RWPE1 (cell line): Measurements from ENCODE around the gene MOCS3.
"Not testable (repeated sequence)": the region's sequence is repeated elsewhere in the genome, so short reads cannot be mapped to it uniquely, and the experiment has no call there.

Experiments used
- CTCF ChIA-PET: fragments of 350-600 bp; sonication (Branson Sonifier 250); formaldehyde crosslinking; extraction: SDS; loops from one replicate; lab custom pipeline; 2021; lab: Yijun Ruan, JAX
- POLR2A ChIA-PET: fragments of 400-600 bp; formaldehyde crosslinking; extraction: SDS; loops from one replicate; lab custom pipeline; 2020; ENCODE audit warnings: antibody characterized with exemption; ENCODE audit not compliant: low non-redundant PET; lab: Yijun Ruan, JAX
- DNase-seq: peaks from one replicate; pipeline ENCODE4 v3.0.0; 2012; ENCODE audit warnings: low spot score
- H3K27ac ChIP-seq: fragments of 450-650 bp; 2 replicates; pipeline ENCODE4 v1.5.1; 2017
- TF ChIP-seq, protein P1 (sequence below): fragments of 450-650 bp; conservative IDR thresholded peaks from 2 replicates; pipeline ENCODE4 v1.5.1; 2017; ENCODE audit warnings: low read depth, mild to moderate bottlenecking

MOCS3 gene

DNA sequence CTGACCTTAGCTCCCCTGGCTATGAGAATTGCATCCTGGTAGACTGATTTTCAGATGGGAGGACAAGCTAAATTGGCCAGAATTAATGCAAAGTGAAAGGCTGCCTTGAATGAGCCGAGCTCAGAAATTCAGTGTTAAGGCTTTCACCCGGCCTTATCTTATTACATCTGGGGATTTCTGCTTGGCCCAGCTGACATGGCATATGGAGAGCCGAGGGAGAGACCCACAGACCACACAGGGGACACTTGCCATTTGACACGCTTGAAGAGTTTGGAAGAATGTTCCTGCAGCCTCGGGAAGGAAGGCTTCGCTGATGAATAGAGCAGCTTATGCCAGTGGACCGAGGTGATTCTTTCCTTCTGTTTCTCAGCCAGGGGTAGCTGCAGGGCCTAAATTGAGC lies 9.0 kb downstream of the MOCS3 start:
- ChIA-PET CTCF (interaction anchor here (0.6 to 1.6 kb wide), 3 partner anchors 14 to 185 kb away, joined by 4 to 6 read pairs (median 4); no protein-coding TSS in a partner anchor), POLR2A (interaction anchor here (0.9 kb wide), 1 partner anchor 17 kb away, joined by 3 read pairs; no protein-coding TSS in a partner anchor)
- DNase-seq = no peak
- TF ChIP-seq, protein P1, sequence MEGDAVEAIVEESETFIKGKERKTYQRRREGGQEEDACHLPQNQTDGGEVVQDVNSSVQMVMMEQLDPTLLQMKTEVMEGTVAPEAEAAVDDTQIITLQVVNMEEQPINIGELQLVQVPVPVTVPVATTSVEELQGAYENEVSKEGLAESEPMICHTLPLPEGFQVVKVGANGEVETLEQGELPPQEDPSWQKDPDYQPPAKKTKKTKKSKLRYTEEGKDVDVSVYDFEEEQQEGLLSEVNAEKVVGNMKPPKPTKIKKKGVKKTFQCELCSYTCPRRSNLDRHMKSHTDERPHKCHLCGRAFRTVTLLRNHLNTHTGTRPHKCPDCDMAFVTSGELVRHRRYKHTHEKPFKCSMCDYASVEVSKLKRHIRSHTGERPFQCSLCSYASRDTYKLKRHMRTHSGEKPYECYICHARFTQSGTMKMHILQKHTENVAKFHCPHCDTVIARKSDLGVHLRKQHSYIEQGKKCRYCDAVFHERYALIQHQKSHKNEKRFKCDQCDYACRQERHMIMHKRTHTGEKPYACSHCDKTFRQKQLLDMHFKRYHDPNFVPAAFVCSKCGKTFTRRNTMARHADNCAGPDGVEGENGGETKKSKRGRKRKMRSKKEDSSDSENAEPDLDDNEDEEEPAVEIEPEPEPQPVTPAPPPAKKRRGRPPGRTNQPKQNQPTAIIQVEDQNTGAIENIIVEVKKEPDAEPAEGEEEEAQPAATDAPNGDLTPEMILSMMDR = no peak
- H3K27ac ChIP-seq = no peak overlapping the region

DNA sequence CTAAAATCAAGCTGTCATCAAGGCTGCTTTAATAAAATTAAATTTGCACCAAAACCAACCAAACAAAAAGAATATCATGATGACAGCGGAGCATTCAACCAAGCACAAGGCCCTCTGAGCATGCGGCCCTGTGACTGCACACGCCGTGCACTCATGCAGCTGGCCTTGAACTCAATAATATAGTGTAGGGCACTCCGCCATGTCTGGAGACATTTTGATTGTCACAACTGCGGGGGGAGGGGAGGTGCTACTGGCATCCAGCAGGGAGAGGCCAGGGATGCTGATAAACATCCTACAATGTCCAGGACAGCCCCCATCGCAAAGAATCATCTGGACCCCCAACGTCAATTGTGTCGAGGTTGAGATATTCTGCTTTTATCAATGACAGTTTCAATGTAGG lies 9.7 kb downstream of the MOCS3 start:
- no peak for DNase-seq
- no peak overlapping the region for H3K27ac ChIP-seq
- CTCF ChIA-PET = interaction anchor here (0.6 to 1.6 kb wide), 3 partner anchors 13 to 184 kb away, joined by 4 to 6 read pairs (median 4); no protein-coding TSS in a partner anchor
- TF ChIP-seq, protein P1 = no peak
- POLR2A ChIA-PET = no interaction called here

DNA sequence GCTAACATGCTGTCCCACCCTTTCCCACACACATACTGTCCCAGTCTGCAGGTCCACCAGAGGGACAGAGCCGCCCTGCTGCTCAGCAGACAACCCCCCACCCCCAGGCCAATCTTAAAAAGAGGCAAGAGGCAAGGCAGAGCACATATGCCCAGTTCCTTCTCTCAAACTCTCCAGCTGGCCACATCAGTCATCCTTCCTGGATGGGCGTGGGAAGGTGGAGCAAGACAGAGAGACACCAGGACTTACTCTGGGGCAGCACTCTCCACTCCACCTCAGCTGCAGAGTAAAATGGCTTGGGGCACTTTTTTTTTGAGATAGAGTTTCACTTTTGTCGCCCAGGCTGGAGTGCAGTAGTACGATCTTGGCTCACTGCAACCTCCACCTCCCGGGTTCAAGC lies 10.8 kb downstream of the MOCS3 start:
- POLR2A ChIA-PET = no interaction called here

DNA sequence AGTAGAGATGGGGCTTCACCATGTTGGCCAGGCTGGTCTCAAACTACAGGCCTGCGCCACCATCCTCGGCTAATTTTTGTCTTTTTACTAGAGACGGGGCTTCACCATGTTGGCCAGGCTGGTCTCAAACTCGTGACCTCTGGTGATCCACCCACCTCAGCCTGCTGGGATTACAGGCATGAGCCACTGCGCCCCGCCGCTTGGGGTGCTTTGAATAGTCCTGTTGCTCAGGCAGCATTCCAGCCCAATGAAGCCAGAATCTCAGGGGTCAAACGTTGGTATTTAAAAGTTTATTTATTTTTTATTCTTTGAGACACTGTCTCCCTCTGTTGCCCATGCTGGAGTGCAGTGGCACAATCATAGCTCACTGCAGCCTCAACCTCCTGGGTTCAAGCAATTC lies 11.3 kb downstream of the MOCS3 start:
- TF ChIP-seq, protein P1 = no peak
- no peak for DNase-seq
- no peak overlapping the region for H3K27ac ChIP-seq
- POLR2A ChIA-PET = no interaction called here
- CTCF ChIA-PET = interaction anchor here (0.6 kb wide), 1 partner anchor 340 kb away, joined by 3 read pairs; no protein-coding TSS in a partner anchor

More for the DNA sequence above, 10.8 kb downstream of the MOCS3 start:
- TF ChIP-seq, protein P1 = no peak
- no peak overlapping the region for H3K27ac ChIP-seq
- CTCF ChIA-PET = interaction anchor here (0.6 kb wide), 1 partner anchor 341 kb away, joined by 3 read pairs; no protein-coding TSS in a partner anchor
- DNase-seq = no peak

DNA sequence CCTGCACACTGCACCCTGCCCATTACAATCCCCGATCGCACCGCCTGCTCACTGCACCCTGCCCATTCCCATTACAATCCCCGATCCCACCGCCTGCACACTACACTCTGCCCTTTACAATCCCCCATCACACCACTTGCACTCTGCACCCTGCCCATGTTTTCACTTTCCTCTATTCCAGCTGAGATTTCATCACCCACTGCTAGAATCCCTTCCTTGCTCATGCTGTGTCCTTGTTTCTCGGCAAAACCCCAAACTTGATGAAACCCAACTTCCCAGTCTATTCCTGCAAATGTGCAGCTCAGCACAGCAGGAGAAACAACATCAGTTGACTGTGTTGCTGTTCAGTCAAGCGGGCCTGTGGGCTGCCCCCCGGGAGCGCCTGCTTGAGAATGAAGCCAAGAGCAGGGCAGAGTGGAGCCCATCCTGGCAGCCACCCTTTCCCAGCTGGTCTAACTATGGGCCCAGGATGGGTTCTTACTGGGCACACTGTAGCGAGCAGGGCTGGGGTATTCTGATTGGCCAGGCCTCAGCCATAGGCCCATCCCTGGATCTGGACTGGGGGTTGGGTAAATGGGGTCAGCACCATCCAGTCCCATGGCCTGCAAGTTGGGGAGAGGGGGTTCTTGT lies 17.2 kb downstream of the MOCS3 start:
- no peak for DNase-seq
- POLR2A ChIA-PET = no interaction called here
- no peak overlapping the region for H3K27ac ChIP-seq
- TF ChIP-seq, protein P1 = no peak
- CTCF ChIA-PET = interaction anchor here (0.7 kb wide), 1 partner anchor 597 kb away, joined by 3 read pairs; no protein-coding TSS in a partner anchor

DNA sequence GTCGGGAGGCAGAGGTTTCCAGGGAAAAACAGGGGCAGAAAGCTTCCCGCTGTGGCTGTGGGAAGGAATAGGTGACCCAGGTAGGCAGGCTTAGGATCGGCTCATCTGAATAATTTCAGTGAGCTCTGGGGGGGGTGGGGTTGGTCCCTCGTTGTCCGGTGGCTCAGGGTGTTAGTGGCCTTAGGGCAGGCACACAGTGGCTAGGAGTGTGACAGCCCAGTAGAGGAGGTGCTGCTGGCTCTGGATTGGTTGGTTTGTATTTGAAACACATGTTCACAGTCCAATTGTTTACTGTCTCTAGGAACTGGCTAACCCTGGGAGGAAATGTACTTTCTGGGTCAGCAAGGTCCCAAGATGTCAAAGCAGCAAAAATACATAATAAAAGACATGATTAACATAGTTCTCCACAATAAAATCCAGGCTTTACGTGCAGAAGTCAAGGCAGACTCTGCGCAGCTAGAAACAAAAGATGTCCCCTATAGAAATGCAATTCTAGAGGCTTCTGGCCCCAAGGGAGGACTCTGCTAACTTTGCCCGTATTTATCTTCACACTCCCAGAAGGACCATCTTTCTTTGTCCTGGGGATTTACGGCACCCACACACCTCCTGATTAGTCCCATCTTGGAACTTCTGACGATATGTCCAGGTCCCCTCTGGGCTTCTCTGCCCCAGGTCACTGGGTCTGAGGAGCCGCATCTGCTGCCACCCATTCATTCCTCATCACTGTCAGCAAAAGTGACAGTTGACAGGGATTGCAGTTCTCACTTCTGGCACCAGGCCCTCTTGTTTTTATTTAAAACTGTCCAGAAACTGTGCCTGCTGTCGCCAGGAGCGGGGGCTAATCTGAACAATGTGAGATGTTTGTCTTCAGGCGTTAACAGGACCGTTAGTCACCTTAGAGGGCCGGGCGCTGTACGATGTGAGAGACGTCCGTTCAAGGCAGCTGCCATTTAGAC lies 18.7 kb downstream of the MOCS3 start:
- no peak overlapping the region for H3K27ac ChIP-seq
- ChIA-PET CTCF (interaction anchor here (0.6 to 0.7 kb wide), 2 partner anchors 12 to 37 kb away, joined by 3 read pairs; no protein-coding TSS in a partner anchor), POLR2A (no interaction called here)
- TF ChIP-seq, protein P1 = no peak
- no peak for DNase-seq

DNA sequence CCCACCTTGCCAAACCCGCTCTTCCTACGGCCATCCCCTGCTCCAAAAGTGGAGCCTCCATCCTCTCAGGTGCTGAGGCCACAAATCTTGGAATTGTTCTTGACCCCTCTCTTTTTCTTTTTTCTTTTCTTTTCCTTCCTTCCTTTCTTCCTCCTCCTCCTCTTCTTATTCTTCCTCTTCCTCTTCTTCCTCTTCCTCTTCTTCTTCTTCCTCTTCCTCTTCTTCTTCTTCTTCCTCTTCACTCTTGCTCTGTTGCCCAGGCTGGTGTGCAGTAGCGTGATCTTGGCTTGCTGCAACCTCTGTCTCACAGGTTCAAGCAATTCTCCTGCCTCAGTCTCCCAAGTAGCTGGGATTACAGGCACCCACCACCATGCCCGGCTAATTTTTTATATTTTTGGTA lies 19.9 kb downstream of the MOCS3 start:
- POLR2A ChIA-PET, DNase-seq, CTCF ChIA-PET: not testable (repeated sequence)
- H3K27ac ChIP-seq = peak overlapping the region; percentile 87
